DND-41 (cell line): ENCODE data around the gene MAPK1.

Experiments
- EZH2 ChIP-seq: IDR thresholded peaks from 3 replicates; pipeline ENCODE4 v1.6.1; 2012; ENCODE audit warnings: borderline replicate concordance, low read depth, mild to moderate bottlenecking, moderate library complexity, low read length, inconsistent platforms; ENCODE audit not compliant: severe bottlenecking
- TF ChIP-seq, protein P1 (sequence below): IDR thresholded peaks from 2 replicates; pipeline ENCODE4 v1.5.1; 2012; ENCODE audit warnings: borderline replicate concordance, low read length, moderate library complexity, mild to moderate bottlenecking; ENCODE audit not compliant: poor library complexity, severe bottlenecking; ENCODE audit errors: extremely low read depth

DNA sequence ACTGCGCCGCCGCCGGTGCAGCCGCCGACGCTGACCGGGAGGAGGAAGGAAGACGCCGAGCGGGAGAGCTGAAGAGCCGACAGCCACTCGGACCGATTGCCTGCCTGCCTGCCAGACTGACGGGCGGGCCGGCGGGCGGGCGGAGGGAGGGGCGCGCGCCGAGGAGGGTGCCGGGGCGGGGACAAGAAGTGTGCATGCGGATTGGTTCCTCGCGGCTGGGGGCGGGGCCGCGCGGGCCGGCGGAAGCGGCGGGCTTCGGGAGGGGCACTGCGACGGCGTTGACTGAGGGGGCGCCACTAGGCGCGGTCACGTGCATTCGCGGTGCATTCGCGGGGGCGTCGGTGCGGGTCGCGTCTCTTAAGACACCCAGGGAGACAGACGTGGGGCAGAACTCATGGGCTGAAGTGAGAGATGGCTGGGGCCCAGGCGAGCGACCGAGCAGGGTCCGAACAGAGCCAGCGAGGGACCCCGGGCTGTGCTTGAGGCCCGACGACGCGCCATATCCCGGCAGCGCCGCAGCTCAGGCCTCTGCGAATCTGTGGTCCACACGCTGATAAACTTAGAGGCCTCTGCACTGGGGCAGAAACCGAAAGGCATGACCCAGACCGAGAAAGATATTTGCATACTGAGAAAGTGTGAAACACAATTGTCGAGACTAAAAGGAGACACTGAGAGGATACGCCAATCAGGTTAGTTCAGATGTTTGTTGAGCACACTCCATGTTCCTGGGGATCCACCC lies at the start of gene MAPK1:
- TF ChIP-seq, protein P1, sequence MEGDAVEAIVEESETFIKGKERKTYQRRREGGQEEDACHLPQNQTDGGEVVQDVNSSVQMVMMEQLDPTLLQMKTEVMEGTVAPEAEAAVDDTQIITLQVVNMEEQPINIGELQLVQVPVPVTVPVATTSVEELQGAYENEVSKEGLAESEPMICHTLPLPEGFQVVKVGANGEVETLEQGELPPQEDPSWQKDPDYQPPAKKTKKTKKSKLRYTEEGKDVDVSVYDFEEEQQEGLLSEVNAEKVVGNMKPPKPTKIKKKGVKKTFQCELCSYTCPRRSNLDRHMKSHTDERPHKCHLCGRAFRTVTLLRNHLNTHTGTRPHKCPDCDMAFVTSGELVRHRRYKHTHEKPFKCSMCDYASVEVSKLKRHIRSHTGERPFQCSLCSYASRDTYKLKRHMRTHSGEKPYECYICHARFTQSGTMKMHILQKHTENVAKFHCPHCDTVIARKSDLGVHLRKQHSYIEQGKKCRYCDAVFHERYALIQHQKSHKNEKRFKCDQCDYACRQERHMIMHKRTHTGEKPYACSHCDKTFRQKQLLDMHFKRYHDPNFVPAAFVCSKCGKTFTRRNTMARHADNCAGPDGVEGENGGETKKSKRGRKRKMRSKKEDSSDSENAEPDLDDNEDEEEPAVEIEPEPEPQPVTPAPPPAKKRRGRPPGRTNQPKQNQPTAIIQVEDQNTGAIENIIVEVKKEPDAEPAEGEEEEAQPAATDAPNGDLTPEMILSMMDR = peak; percentile 51
- TF ChIP-seq EZH2 = no peak
